Measurements from ENCODE around the gene SCMH1. TPM values are rescaled to one million over a fixed set of nuclear protein-coding genes. Genes with fewer than 3 reads are reported as not detected.

SCMH1 gene
- total RNA-seq, 1 experiment from 2014 or later, result 19.4 TPM

DNA sequence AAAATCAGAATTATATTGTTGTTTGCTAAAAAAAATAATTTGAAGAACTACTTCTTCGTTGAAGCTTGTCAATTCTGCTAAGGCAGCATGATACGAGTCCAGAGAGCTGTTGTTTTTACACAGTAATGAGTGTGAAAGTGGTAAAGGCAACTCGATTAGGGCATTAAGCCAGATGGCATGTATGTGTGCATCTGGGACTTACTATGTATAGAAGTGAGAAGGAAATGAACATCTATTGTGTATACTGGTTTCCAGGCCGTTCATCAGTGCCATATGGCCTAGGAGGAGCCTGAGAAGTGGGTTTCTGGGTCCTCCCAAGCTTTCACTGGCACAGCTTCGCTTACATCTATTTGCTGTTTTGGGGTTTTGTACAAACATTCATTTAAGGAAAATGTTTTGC lies 256.9 kb downstream of the SCMH1 start:
- CTCF ChIA-PET, result no interaction called here
- no peaks in the 10 kb centered on the region for H3K27me3 Mint-ChIP-seq (ENCODE audit: low read depth)
- no peaks in the 10 kb centered on the region for H3K9me3 Mint-ChIP-seq
- POLR2A ChIA-PET, result no interaction called here
- no peak overlapping the region for H3K4me3 Mint-ChIP-seq
- DNase-seq (ENCODE audit: low spot score), result no peak
- peaks cover 71% of the 10 kb centered on the region for H3K36me3 Mint-ChIP-seq
- H3K4me1 Mint-ChIP-seq, result peaks cover 20% of the 10 kb centered on the region
- ATAC-seq, result no peak
- TF ChIP-seq, protein P1, sequence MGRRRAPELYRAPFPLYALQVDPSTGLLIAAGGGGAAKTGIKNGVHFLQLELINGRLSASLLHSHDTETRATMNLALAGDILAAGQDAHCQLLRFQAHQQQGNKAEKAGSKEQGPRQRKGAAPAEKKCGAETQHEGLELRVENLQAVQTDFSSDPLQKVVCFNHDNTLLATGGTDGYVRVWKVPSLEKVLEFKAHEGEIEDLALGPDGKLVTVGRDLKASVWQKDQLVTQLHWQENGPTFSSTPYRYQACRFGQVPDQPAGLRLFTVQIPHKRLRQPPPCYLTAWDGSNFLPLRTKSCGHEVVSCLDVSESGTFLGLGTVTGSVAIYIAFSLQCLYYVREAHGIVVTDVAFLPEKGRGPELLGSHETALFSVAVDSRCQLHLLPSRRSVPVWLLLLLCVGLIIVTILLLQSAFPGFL (CRISPR knock-in tag; IDR thresholded peaks at IDR 0.05; ENCODE audit: borderline replicate concordance), result no peak
- no peak for TF ChIP-seq ZNF121 (CRISPR knock-in tag; IDR thresholded peaks at IDR 0.05)
- no peak for TF ChIP-seq AFF4 (CRISPR knock-in tag; IDR thresholded peaks at IDR 0.05; ENCODE audit: borderline replicate concordance)
- TF ChIP-seq ZNF263 (CRISPR knock-in tag; IDR thresholded peaks at IDR 0.05; ENCODE audit: low read depth), result no peak
- TF ChIP-seq FOXP1 (CRISPR knock-in tag; IDR thresholded peaks at IDR 0.05; ENCODE audit: borderline replicate concordance), result no peak
- TF ChIP-seq ZNF138 (CRISPR knock-in tag; conservative IDR thresholded peaks at IDR 0.05), result no peak
- no peak for TF ChIP-seq ESRRA (CRISPR knock-in tag; IDR thresholded peaks at IDR 0.05; ENCODE audit: borderline replicate concordance)
- no peak for TF ChIP-seq MYBL2 (CRISPR knock-in tag; IDR thresholded peaks at IDR 0.05)
- TF ChIP-seq, protein P2, sequence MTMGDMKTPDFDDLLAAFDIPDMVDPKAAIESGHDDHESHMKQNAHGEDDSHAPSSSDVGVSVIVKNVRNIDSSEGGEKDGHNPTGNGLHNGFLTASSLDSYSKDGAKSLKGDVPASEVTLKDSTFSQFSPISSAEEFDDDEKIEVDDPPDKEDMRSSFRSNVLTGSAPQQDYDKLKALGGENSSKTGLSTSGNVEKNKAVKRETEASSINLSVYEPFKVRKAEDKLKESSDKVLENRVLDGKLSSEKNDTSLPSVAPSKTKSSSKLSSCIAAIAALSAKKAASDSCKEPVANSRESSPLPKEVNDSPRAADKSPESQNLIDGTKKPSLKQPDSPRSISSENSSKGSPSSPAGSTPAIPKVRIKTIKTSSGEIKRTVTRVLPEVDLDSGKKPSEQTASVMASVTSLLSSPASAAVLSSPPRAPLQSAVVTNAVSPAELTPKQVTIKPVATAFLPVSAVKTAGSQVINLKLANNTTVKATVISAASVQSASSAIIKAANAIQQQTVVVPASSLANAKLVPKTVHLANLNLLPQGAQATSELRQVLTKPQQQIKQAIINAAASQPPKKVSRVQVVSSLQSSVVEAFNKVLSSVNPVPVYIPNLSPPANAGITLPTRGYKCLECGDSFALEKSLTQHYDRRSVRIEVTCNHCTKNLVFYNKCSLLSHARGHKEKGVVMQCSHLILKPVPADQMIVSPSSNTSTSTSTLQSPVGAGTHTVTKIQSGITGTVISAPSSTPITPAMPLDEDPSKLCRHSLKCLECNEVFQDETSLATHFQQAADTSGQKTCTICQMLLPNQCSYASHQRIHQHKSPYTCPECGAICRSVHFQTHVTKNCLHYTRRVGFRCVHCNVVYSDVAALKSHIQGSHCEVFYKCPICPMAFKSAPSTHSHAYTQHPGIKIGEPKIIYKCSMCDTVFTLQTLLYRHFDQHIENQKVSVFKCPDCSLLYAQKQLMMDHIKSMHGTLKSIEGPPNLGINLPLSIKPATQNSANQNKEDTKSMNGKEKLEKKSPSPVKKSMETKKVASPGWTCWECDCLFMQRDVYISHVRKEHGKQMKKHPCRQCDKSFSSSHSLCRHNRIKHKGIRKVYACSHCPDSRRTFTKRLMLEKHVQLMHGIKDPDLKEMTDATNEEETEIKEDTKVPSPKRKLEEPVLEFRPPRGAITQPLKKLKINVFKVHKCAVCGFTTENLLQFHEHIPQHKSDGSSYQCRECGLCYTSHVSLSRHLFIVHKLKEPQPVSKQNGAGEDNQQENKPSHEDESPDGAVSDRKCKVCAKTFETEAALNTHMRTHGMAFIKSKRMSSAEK (CRISPR knock-in tag; IDR thresholded peaks at IDR 0.05; ENCODE audit: borderline replicate concordance), result no peak
- TF ChIP-seq, protein P3, sequence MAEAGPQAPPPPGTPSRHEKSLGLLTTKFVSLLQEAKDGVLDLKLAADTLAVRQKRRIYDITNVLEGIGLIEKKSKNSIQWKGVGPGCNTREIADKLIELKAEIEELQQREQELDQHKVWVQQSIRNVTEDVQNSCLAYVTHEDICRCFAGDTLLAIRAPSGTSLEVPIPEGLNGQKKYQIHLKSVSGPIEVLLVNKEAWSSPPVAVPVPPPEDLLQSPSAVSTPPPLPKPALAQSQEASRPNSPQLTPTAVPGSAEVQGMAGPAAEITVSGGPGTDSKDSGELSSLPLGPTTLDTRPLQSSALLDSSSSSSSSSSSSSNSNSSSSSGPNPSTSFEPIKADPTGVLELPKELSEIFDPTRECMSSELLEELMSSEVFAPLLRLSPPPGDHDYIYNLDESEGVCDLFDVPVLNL (CRISPR knock-in tag; IDR thresholded peaks at IDR 0.05; ENCODE audit: borderline replicate concordance, low read depth), result no peak
- no peak overlapping the region for H3K27ac Mint-ChIP-seq

- ChIA-PET CTCF (no interaction called here), POLR2A (no interaction called here)
- TF ChIP-seq ESRRA (CRISPR knock-in tag; IDR thresholded peaks at IDR 0.05; ENCODE audit: borderline replicate concordance) (no peak), ZNF416 (CRISPR knock-in tag; IDR thresholded peaks at IDR 0.05) (no peak), MXD4 (CRISPR knock-in tag; IDR thresholded peaks at IDR 0.05; ENCODE audit: borderline replicate concordance) (no peak)
- peaks cover 64% of the 10 kb centered on the region for H3K36me3 Mint-ChIP-seq
- no peak overlapping the region for H3K4me3 Mint-ChIP-seq
- ATAC-seq (no peak), DNase-seq (ENCODE audit: low spot score) (no peak)
- H3K27ac Mint-ChIP-seq, result no peak overlapping the region
- H3K4me1 Mint-ChIP-seq, result peaks cover 20% of the 10 kb centered on the region
- no peaks in the 10 kb centered on the region for H3K9me3 Mint-ChIP-seq
- H3K27me3 Mint-ChIP-seq (ENCODE audit: low read depth), result no peaks in the 10 kb centered on the region
Measured at GRCh38 chr1:40984531-40984930, 257.6 kb downstream of the SCMH1 start.
